ENCODE results near the gene CARD19. TPM values are rescaled to one million over a fixed set of nuclear protein-coding genes. Genes with fewer than 3 reads are reported as not detected.

The CARD19 gene
- total and polyA plus RNA-seq, 2 experiments from 2014 or later: 36.8 to 48.3 TPM

- TF ChIP-seq, protein P1, sequence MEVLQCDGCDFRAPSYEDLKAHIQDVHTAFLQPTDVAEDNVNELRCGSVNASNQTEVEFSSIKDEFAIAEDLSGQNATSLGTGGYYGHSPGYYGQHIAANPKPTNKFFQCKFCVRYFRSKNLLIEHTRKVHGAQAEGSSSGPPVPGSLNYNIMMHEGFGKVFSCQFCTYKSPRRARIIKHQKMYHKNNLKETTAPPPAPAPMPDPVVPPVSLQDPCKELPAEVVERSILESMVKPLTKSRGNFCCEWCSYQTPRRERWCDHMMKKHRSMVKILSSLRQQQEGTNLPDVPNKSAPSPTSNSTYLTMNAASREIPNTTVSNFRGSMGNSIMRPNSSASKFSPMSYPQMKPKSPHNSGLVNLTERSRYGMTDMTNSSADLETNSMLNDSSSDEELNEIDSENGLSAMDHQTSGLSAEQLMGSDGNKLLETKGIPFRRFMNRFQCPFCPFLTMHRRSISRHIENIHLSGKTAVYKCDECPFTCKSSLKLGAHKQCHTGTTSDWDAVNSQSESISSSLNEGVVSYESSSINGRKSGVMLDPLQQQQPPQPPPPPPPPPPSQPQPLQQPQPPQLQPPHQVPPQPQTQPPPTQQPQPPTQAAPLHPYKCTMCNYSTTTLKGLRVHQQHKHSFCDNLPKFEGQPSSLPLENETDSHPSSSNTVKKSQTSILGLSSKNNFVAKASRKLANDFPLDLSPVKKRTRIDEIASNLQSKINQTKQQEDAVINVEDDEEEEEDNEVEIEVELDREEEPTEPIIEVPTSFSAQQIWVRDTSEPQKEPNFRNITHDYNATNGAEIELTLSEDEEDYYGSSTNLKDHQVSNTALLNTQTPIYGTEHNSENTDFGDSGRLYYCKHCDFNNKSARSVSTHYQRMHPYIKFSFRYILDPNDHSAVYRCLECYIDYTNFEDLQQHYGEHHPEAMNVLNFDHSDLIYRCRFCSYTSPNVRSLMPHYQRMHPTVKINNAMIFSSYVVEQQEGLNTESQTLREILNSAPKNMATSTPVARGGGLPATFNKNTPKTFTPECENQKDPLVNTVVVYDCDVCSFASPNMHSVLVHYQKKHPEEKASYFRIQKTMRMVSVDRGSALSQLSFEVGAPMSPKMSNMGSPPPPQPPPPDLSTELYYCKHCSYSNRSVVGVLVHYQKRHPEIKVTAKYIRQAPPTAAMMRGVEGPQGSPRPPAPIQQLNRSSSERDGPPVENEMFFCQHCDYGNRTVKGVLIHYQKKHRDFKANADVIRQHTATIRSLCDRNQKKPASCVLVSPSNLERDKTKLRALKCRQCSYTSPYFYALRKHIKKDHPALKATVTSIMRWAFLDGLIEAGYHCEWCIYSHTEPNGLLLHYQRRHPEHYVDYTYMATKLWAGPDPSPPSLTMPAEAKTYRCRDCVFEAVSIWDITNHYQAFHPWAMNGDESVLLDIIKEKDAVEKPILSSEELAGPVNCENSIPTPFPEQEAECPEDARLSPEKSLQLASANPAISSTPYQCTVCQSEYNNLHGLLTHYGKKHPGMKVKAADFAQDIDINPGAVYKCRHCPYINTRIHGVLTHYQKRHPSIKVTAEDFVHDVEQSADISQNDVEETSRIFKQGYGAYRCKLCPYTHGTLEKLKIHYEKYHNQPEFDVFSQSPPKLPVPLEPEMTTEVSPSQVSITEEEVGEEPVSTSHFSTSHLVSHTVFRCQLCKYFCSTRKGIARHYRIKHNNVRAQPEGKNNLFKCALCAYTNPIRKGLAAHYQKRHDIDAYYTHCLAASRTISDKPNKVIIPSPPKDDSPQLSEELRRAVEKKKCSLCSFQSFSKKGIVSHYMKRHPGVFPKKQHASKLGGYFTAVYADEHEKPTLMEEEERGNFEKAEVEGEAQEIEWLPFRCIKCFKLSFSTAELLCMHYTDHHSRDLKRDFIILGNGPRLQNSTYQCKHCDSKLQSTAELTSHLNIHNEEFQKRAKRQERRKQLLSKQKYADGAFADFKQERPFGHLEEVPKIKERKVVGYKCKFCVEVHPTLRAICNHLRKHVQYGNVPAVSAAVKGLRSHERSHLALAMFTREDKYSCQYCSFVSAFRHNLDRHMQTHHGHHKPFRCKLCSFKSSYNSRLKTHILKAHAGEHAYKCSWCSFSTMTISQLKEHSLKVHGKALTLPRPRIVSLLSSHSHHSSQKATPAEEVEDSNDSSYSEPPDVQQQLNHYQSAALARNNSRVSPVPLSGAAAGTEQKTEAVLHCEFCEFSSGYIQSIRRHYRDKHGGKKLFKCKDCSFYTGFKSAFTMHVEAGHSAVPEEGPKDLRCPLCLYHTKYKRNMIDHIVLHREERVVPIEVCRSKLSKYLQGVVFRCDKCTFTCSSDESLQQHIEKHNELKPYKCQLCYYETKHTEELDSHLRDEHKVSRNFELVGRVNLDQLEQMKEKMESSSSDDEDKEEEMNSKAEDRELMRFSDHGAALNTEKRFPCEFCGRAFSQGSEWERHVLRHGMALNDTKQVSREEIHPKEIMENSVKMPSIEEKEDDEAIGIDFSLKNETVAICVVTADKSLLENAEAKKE (CRISPR knock-in tag; IDR thresholded peaks at IDR 0.05): no peak
- TF ChIP-seq STAT1 (IDR thresholded peaks at IDR 0.05; ENCODE audit: unreplicated experiment): no peak
- no peak for TF ChIP-seq REST (IDR thresholded peaks at IDR 0.05; ENCODE audit: unreplicated experiment)
These were observed 2.4 kb downstream of the CARD19 start (continued) for GRCh38 chr9:93098236-93098946.
